Naive thymus-derived CD8-positive, alpha-beta T cell (primary cell): Measurements from ENCODE around the gene AGAP4. TPM values are rescaled to one million over a fixed set of nuclear protein-coding genes. Genes with fewer than 3 reads are reported as not detected.
"Not testable (repeated sequence)": the region's sequence is repeated elsewhere in the genome, so short reads cannot be mapped to it uniquely, and the experiment has no call there.

Source experiments
- ATAC-seq, 2 donors: fragments of 150-1000 bp; cut with Tn5 transposase in 1 of 2; sonication (Bioruptor Pico), chemical (Tn5 transposase) in 1 of 2; 1 replicate in 1 of 2; 2 replicates in 1 of 2; pipeline ENCODE4 v1.10.0; 2021; ENCODE audit warnings: mild to moderate bottlenecking in 2 of 2, moderate library complexity in 2 of 2
- POLR2A ChIA-PET: fragments of 350-600 bp; sonication (Branson Sonifier 250); formaldehyde crosslinking; loops from one replicate; lab custom pipeline; 2021; ENCODE audit warnings: antibody characterized with exemption; lab: Charles Lee
- DNase-seq, 10 donors: peaks; one replicate each; pipeline versions ENCODE4 v3.0.0 to v3.0.0-alpha.2; 2020 to 2022
- H3K27ac Mint-ChIP-seq, 10 donors: one replicate each; pipeline ENCODE4 v1.8.0; 2020 to 2022; ENCODE audit warnings: mild to moderate bottlenecking in 10 of 10, mixed read lengths in 10 of 10, moderate library complexity in 4 of 10, inconsistent platforms in 1 of 10
- H3K27me3 Mint-ChIP-seq, 5 donors: one replicate each; pipeline ENCODE4 v1.8.0; 2021 to 2022; ENCODE audit warnings: mixed read lengths in 5 of 5
- H3K36me3 Mint-ChIP-seq, 3 donors: one replicate each; pipeline ENCODE4 v1.8.0; 2020 to 2022; ENCODE audit warnings: mixed read lengths in 3 of 3, mild to moderate bottlenecking in 2 of 3, inconsistent platforms in 1 of 3
- H3K4me1 Mint-ChIP-seq, 4 donors: one replicate each; pipeline ENCODE4 v1.8.0; 2021 to 2022; ENCODE audit warnings: mixed read lengths in 4 of 4
- H3K4me3 Mint-ChIP-seq, 10 donors: one replicate each; pipeline ENCODE4 v1.8.0; 2020 to 2022; ENCODE audit warnings: mild to moderate bottlenecking in 10 of 10, mixed read lengths in 10 of 10, moderate library complexity in 6 of 10, inconsistent platforms in 1 of 10
- H3K9me3 Mint-ChIP-seq, 9 donors: one replicate each; pipeline ENCODE4 v1.8.0; 2020 to 2022; ENCODE audit warnings: mixed read lengths in 9 of 9, mild to moderate bottlenecking in 3 of 9, inconsistent platforms in 1 of 9, moderate library complexity in 1 of 9
- polyA plus RNA-seq, 3 donors: library from polyadenylated mRNA; unstranded; fragments of 300-500 nt; fragmentation: Illumina TruSeq; gene quantifications; one replicate each; pipeline ENCODE4 v1.2.3, GENCODE V29; 2021
- total RNA-seq, 8 experiments: library from RNA in 2 of 8; stranded (reverse) in 2 of 8; gene quantifications; one replicate each; pipeline ENCODE4 v1.2.3 and lab custom pipeline; 2021 to 2026

The AGAP4 gene
- 10 to 100 TPM; 43.8 to 47.9 TPM for total RNA-seq
- 1 to 10 TPM in 1 of 3 donors, under 1 TPM in 2; 0.77 to 1.6 (median 0.99) TPM for polyA plus RNA-seq
- total RNA-seq (lab: John Stamatoyannopoulos, UW), result 4.2 to 8.4 (median 7.0) reads per million in 6 experiments

GRCh38 chr10:45847400-45847799, at the start of gene AGAP4:
TSS of gene AGAP4 (minus strand) at chr10:45847500. CDS start at chr10:45847347, 153 bp downstream.
- H3K4me3 Mint-ChIP-seq, H3K9me3 Mint-ChIP-seq, H3K27me3 Mint-ChIP-seq, DNase-seq, POLR2A ChIA-PET, H3K27ac Mint-ChIP-seq, ATAC-seq, H3K4me1 Mint-ChIP-seq, H3K36me3 Mint-ChIP-seq: not testable (repeated sequence)

- H3K4me3 Mint-ChIP-seq, H3K27me3 Mint-ChIP-seq, H3K4me1 Mint-ChIP-seq, ATAC-seq, DNase-seq, H3K9me3 Mint-ChIP-seq, POLR2A ChIA-PET, H3K27ac Mint-ChIP-seq: not testable (repeated sequence)
- H3K36me3 Mint-ChIP-seq, result peaks cover 0 to 15% (median under 1%) of the 10 kb centered on the region in 3 donors
These were observed 43.4 kb upstream of the AGAP4 start for GRCh38 chr10:45890721-45891120.

- ATAC-seq, H3K27ac Mint-ChIP-seq, H3K9me3 Mint-ChIP-seq, DNase-seq, H3K4me1 Mint-ChIP-seq, H3K4me3 Mint-ChIP-seq, H3K27me3 Mint-ChIP-seq, POLR2A ChIA-PET: not testable (repeated sequence)
- peaks cover 0 to 20% (median 2%) of the 10 kb centered on the region in 3 donors for H3K36me3 Mint-ChIP-seq
These were observed 42.4 kb upstream of the AGAP4 start for GRCh38 chr10:45889539-45890230.

- H3K4me3 Mint-ChIP-seq, DNase-seq, H3K27ac Mint-ChIP-seq, H3K27me3 Mint-ChIP-seq, H3K4me1 Mint-ChIP-seq, POLR2A ChIA-PET, H3K9me3 Mint-ChIP-seq, ATAC-seq: not testable (repeated sequence)
- H3K36me3 Mint-ChIP-seq, result peaks cover 0 to 14% (median 2%) of the 10 kb centered on the region in 3 donors
These were observed 35.6 kb upstream of the AGAP4 start for GRCh38 chr10:45882880-45883279.

- H3K36me3 Mint-ChIP-seq, ATAC-seq, POLR2A ChIA-PET, H3K4me3 Mint-ChIP-seq, H3K27me3 Mint-ChIP-seq, H3K9me3 Mint-ChIP-seq, H3K4me1 Mint-ChIP-seq: not testable (repeated sequence)
- peak in 2 of 10 donors; percentile 15 to 60 for DNase-seq
- peak overlapping the region in 1 of 10 donors; percentile 18 for H3K27ac Mint-ChIP-seq
These were observed 18.1 kb upstream of the AGAP4 start for GRCh38 chr10:45865404-45865803.

DNA sequence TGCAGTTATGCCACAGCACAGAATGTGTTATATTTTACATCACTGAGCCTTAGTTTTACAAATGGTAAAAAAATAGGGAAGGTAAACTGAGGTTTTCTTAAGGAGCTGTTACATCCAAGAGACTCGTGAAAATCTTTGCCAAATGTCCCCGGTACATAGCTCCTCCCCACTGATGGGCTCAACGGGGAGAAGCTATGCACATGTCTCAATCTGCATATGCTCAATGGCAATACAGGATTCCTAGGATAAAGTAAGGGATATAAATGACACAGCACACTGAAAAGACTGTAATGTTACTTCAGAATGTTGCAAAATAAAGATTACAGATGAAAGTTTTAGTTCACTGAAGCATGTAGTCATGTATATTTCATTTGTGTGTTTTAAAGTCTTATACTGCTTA, 17.0 kb upstream of the AGAP4 start:
- DNase-seq, H3K9me3 Mint-ChIP-seq, H3K4me3 Mint-ChIP-seq, H3K4me1 Mint-ChIP-seq, H3K27me3 Mint-ChIP-seq, POLR2A ChIA-PET, ATAC-seq, H3K27ac Mint-ChIP-seq, H3K36me3 Mint-ChIP-seq: not testable (repeated sequence)

DNA sequence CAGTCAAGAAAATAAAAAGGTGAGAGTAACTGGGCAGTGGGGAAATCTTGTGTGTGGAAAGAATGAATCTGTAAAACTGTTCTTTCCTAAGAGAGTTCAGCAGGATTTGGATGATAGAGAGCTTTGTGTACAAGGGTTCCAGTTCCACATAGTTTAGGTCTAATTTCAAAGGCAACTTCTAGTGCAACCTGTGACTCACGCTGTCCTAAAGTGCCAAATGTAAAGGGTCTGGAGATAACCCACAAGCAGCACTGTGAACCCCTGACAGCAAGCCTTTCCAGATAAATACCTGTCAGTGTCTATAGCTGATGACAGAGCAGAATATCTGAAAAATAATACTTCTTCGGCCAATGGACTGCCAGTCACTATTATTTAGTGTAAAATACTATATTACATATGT, 16.3 kb upstream of the AGAP4 start:
- not testable (repeated sequence) for H3K36me3 Mint-ChIP-seq, H3K27ac Mint-ChIP-seq

GRCh38 chr10:45857931-45858330, 10.6 kb upstream of the AGAP4 start:
- POLR2A ChIA-PET, H3K4me3 Mint-ChIP-seq, ATAC-seq, H3K27ac Mint-ChIP-seq, H3K27me3 Mint-ChIP-seq, H3K4me1 Mint-ChIP-seq, DNase-seq, H3K9me3 Mint-ChIP-seq: not testable (repeated sequence)
- H3K36me3 Mint-ChIP-seq, result peaks cover 0 to 20% (median 0%) of the 10 kb centered on the region in 3 donors

More for the DNA sequence above, 16.3 kb upstream of the AGAP4 start:
- H3K9me3 Mint-ChIP-seq, H3K4me1 Mint-ChIP-seq, ATAC-seq, POLR2A ChIA-PET, H3K4me3 Mint-ChIP-seq, DNase-seq, H3K27me3 Mint-ChIP-seq: not testable (repeated sequence)

- H3K36me3 Mint-ChIP-seq, result peaks cover 0 to 13% (median 0%) of the 10 kb centered on the region in 3 donors
- H3K9me3 Mint-ChIP-seq, H3K27ac Mint-ChIP-seq, H3K27me3 Mint-ChIP-seq, H3K4me1 Mint-ChIP-seq, ATAC-seq, DNase-seq, POLR2A ChIA-PET, H3K4me3 Mint-ChIP-seq: not testable (repeated sequence)
These were observed 1.2 kb upstream of the AGAP4 start for GRCh38 chr10:45848467-45848866.

- POLR2A ChIA-PET, H3K4me3 Mint-ChIP-seq, H3K4me1 Mint-ChIP-seq, H3K27ac Mint-ChIP-seq, DNase-seq, H3K27me3 Mint-ChIP-seq, H3K9me3 Mint-ChIP-seq, H3K36me3 Mint-ChIP-seq, ATAC-seq: not testable (repeated sequence)
These were observed 24.4 kb downstream of the AGAP4 start for GRCh38 chr10:45822918-45823317.

GRCh38 chr10:45820107-45820830, 27.0 kb downstream of the AGAP4 start:
- not testable (repeated sequence) for H3K4me3 Mint-ChIP-seq

GRCh38 chr10:45819552-45819951, 27.7 kb downstream of the AGAP4 start:
- peaks cover 0 to 4% (median under 1%) of the 10 kb centered on the region in 4 donors for H3K4me1 Mint-ChIP-seq
- H3K27me3 Mint-ChIP-seq, result peaks cover 0 to 2% (median 0%) of the 10 kb centered on the region in 5 donors
- no peak overlapping the region for H3K4me3 Mint-ChIP-seq
- DNase-seq (no peak), ATAC-seq (no peak)
- POLR2A ChIA-PET, result no interaction called here
- no peaks in the 10 kb centered on the region for H3K9me3 Mint-ChIP-seq
- H3K36me3 Mint-ChIP-seq, result peaks cover 0 to 1% (median 0%) of the 10 kb centered on the region in 3 donors
- H3K27ac Mint-ChIP-seq, result no peak overlapping the region

More at GRCh38 chr10:45820107-45820830, 27.0 kb downstream of the AGAP4 start:
- POLR2A ChIA-PET, H3K27ac Mint-ChIP-seq, H3K4me1 Mint-ChIP-seq, ATAC-seq, H3K36me3 Mint-ChIP-seq, H3K9me3 Mint-ChIP-seq, DNase-seq, H3K27me3 Mint-ChIP-seq: not testable (repeated sequence)

DNA sequence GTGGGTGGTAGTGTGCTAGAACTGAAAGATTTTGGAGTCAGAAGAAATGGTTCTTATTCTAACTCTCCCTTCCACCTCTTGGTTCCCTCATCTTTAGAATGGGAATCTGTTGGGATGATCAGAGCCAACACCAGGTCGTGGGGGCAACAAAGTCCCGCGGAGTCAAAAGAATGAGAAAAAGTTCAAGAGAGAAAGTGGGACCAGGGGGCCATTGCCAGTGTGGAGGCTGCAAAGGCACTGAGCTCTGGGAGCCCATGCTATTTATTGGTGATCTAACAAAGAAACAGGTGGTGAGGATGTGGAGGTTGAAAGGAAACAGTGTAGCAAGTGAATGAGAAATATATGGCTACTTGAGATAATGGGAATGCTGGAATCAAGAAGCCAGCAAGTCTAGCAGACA, 29.4 kb downstream of the AGAP4 start:
- ATAC-seq (no peak), DNase-seq (no peak)
- H3K9me3 Mint-ChIP-seq, result no peaks in the 10 kb centered on the region
- POLR2A ChIA-PET, result no interaction called here
- H3K36me3 Mint-ChIP-seq, result no peaks in the 10 kb centered on the region
- H3K27ac Mint-ChIP-seq, result no peak overlapping the region
- H3K4me1 Mint-ChIP-seq, result peaks cover 0 to 4% (median under 1%) of the 10 kb centered on the region in 4 donors
- H3K27me3 Mint-ChIP-seq, result peaks cover 0 to 4% (median 0%) of the 10 kb centered on the region in 5 donors
- no peak overlapping the region for H3K4me3 Mint-ChIP-seq
